HEK293 (cell line): ENCODE measurements around the gene ITPKB.

Source experiments
- HOXD13 ChIP-seq: sonication (generic); formaldehyde crosslinking; IDR thresholded peaks from 2 replicates; pipeline ENCODE4 v1.8.0; 2022; ENCODE audit warnings: missing genetic modification reagents, borderline replicate concordance
- MZF1 ChIP-seq: fragments of 450-650 bp; formaldehyde crosslinking; IDR thresholded peaks from 2 replicates; pipeline ENCODE4 v1.5.1; 2017; ENCODE audit warnings: missing biosample characterization, missing genetic modification characterization, borderline replicate concordance
- SCRT1 ChIP-seq: fragments of 450-650 bp; formaldehyde crosslinking; IDR thresholded peaks from 2 replicates; pipeline ENCODE4 v1.5.1; 2016; ENCODE audit warnings: missing biosample characterization, missing genetic modification characterization, borderline replicate concordance
- ZBTB21 ChIP-seq: fragments of 450-650 bp; formaldehyde crosslinking; IDR thresholded peaks from 2 replicates; pipeline ENCODE4 v1.5.1; 2017; ENCODE audit warnings: missing biosample characterization, missing genetic modification characterization
- ZNF114 ChIP-seq: fragments of 450-650 bp; formaldehyde crosslinking; IDR thresholded peaks from 2 replicates; pipeline ENCODE4 v1.5.0; 2017; ENCODE audit warnings: missing biosample characterization, missing genetic modification characterization
- ZNF146 ChIP-seq: fragments of 450-650 bp; formaldehyde crosslinking; IDR thresholded peaks from 2 replicates; pipeline ENCODE4 v1.5.1; 2016; ENCODE audit warnings: missing biosample characterization, missing genetic modification characterization
- ZNF157 ChIP-seq: fragments of 450-650 bp; formaldehyde crosslinking; IDR thresholded peaks from 2 replicates; pipeline ENCODE4 v1.5.1; 2016; ENCODE audit warnings: missing biosample characterization, missing genetic modification characterization
- ZNF169 ChIP-seq: fragments of 450-650 bp; formaldehyde crosslinking; IDR thresholded peaks from 2 replicates; pipeline ENCODE4 v1.5.1; 2016; ENCODE audit warnings: missing biosample characterization, missing genetic modification characterization
- ZNF174 ChIP-seq: fragments of 450-650 bp; formaldehyde crosslinking; IDR thresholded peaks from 2 replicates; pipeline ENCODE4 v1.5.0; 2017; ENCODE audit warnings: missing biosample characterization, mild to moderate bottlenecking, missing genetic modification characterization
- ZNF184 ChIP-seq: fragments of 450-650 bp; IDR thresholded peaks from 2 replicates; pipeline ENCODE4 v1.5.1; 2018; ENCODE audit warnings: missing biosample characterization, mild to moderate bottlenecking, missing genetic modification characterization
- ZNF211 ChIP-seq: fragments of 450-650 bp; formaldehyde crosslinking; IDR thresholded peaks from 2 replicates; pipeline ENCODE4 v1.5.1; 2016; ENCODE audit warnings: low read depth, missing biosample characterization, missing genetic modification characterization
- ZNF248 ChIP-seq: fragments of 450-650 bp; formaldehyde crosslinking; IDR thresholded peaks from 2 replicates; pipeline ENCODE4 v1.5.1; 2017; ENCODE audit warnings: missing biosample characterization, missing genetic modification characterization
- ZNF341 ChIP-seq: fragments of 450-650 bp; formaldehyde crosslinking; IDR thresholded peaks from 2 replicates; pipeline ENCODE4; 2016; ENCODE audit warnings: low read depth, missing biosample characterization, missing genetic modification characterization
- ZNF37A ChIP-seq: fragments of 450-650 bp; IDR thresholded peaks from 2 replicates; pipeline ENCODE4 v1.5.1; 2018; ENCODE audit warnings: missing biosample characterization, missing genetic modification characterization
- ZNF391 ChIP-seq: fragments of 450-650 bp; formaldehyde crosslinking; IDR thresholded peaks from 2 replicates; pipeline ENCODE4 v1.5.1; 2016; ENCODE audit warnings: low read depth, missing biosample characterization, missing genetic modification characterization, borderline replicate concordance
- ZNF394 ChIP-seq: fragments of 450-650 bp; formaldehyde crosslinking; IDR thresholded peaks from 2 replicates; pipeline ENCODE4 v1.5.1; 2016; ENCODE audit warnings: missing biosample characterization, missing genetic modification characterization, mild to moderate bottlenecking, moderate library complexity, borderline replicate concordance
- ZNF423 ChIP-seq: fragments of 450-650 bp; formaldehyde crosslinking; IDR thresholded peaks from 2 replicates; pipeline ENCODE4 v1.5.1; 2016; ENCODE audit warnings: missing biosample characterization, missing genetic modification characterization
- ZNF596 ChIP-seq: fragments of 450-650 bp; IDR thresholded peaks from 2 replicates; pipeline ENCODE4 v1.5.0; 2018; ENCODE audit warnings: missing biosample characterization, mild to moderate bottlenecking, missing genetic modification characterization, moderate library complexity
- ZNF624 ChIP-seq: fragments of 450-650 bp; formaldehyde crosslinking; IDR thresholded peaks from 2 replicates; pipeline ENCODE4 v1.5.1; 2017; ENCODE audit warnings: missing biosample characterization, missing genetic modification characterization
- ZNF664 ChIP-seq: fragments of 450-650 bp; formaldehyde crosslinking; IDR thresholded peaks from 2 replicates; pipeline ENCODE4 v1.5.1; 2016; ENCODE audit warnings: missing biosample characterization, missing genetic modification characterization
- ZXDB ChIP-seq: fragments of 450-650 bp; formaldehyde crosslinking; IDR thresholded peaks from 2 replicates; pipeline ENCODE4 v1.5.1; 2016; ENCODE audit warnings: missing biosample characterization, missing genetic modification characterization
- TF ChIP-seq, protein P1 (sequence below): fragments of 450-650 bp; formaldehyde crosslinking; IDR thresholded peaks from 2 replicates; pipeline ENCODE4 v1.5.0; 2017; ENCODE audit warnings: missing biosample characterization, missing genetic modification characterization, borderline replicate concordance
- TF ChIP-seq, protein P2 (sequence below): fragments of 450-650 bp; formaldehyde crosslinking; IDR thresholded peaks from 2 replicates; pipeline ENCODE4 v1.5.1; 2016; ENCODE audit warnings: missing biosample characterization, missing genetic modification characterization
- TF ChIP-seq, protein P3 (sequence below): fragments of 450-650 bp; formaldehyde crosslinking; IDR thresholded peaks from 2 replicates; pipeline ENCODE4 v1.5.1; 2016; ENCODE audit warnings: missing biosample characterization, missing genetic modification characterization
- TF ChIP-seq, protein P4 (sequence below): fragments of 450-650 bp; formaldehyde crosslinking; IDR thresholded peaks from 2 replicates; pipeline ENCODE4 v1.5.1; 2016; ENCODE audit warnings: missing biosample characterization, missing genetic modification characterization, borderline replicate concordance
- TF ChIP-seq, protein P5 (sequence below): fragments of 450-650 bp; formaldehyde crosslinking; IDR thresholded peaks from 2 replicates; pipeline ENCODE4; 2016; ENCODE audit warnings: missing biosample characterization, missing genetic modification characterization

Gene ITPKB

DNA sequence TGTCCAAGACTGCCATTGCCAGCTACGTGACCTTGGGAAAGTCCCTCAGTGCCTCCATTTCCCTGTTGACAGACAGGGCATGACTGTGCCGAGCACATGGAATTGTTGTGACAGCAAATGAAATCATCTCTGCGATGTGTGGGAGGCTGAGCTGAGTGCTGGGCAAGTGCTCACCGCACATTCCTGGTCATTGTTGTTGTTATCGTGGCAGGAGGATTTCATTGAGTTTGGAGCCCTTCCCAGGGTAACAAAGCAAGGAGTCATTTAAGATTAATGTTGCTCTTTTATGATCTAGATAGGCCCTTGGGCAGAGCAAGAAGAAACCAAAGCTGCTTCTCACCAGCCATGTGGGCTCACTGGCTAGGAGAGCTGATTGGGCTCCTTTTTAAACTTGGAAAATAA is 39.6 kb upstream of the ITPKB start (continued):
- TF ChIP-seq, protein P1, sequence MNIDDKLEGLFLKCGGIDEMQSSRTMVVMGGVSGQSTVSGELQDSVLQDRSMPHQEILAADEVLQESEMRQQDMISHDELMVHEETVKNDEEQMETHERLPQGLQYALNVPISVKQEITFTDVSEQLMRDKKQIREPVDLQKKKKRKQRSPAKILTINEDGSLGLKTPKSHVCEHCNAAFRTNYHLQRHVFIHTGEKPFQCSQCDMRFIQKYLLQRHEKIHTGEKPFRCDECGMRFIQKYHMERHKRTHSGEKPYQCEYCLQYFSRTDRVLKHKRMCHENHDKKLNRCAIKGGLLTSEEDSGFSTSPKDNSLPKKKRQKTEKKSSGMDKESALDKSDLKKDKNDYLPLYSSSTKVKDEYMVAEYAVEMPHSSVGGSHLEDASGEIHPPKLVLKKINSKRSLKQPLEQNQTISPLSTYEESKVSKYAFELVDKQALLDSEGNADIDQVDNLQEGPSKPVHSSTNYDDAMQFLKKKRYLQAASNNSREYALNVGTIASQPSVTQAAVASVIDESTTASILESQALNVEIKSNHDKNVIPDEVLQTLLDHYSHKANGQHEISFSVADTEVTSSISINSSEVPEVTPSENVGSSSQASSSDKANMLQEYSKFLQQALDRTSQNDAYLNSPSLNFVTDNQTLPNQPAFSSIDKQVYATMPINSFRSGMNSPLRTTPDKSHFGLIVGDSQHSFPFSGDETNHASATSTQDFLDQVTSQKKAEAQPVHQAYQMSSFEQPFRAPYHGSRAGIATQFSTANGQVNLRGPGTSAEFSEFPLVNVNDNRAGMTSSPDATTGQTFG (tag by site-specific recombination) = no peak
- no peak for TF ChIP-seq ZNF596 (tag by site-specific recombination)
- no peak; the same call in 1 of the 2 replicates for TF ChIP-seq ZNF341
- TF ChIP-seq ZNF157 (tag by site-specific recombination) = no peak
- no peak for TF ChIP-seq ZNF114 (tag by site-specific recombination)
- TF ChIP-seq ZXDB (tag by site-specific recombination) = peak; percentile 91
- TF ChIP-seq, protein P2, sequence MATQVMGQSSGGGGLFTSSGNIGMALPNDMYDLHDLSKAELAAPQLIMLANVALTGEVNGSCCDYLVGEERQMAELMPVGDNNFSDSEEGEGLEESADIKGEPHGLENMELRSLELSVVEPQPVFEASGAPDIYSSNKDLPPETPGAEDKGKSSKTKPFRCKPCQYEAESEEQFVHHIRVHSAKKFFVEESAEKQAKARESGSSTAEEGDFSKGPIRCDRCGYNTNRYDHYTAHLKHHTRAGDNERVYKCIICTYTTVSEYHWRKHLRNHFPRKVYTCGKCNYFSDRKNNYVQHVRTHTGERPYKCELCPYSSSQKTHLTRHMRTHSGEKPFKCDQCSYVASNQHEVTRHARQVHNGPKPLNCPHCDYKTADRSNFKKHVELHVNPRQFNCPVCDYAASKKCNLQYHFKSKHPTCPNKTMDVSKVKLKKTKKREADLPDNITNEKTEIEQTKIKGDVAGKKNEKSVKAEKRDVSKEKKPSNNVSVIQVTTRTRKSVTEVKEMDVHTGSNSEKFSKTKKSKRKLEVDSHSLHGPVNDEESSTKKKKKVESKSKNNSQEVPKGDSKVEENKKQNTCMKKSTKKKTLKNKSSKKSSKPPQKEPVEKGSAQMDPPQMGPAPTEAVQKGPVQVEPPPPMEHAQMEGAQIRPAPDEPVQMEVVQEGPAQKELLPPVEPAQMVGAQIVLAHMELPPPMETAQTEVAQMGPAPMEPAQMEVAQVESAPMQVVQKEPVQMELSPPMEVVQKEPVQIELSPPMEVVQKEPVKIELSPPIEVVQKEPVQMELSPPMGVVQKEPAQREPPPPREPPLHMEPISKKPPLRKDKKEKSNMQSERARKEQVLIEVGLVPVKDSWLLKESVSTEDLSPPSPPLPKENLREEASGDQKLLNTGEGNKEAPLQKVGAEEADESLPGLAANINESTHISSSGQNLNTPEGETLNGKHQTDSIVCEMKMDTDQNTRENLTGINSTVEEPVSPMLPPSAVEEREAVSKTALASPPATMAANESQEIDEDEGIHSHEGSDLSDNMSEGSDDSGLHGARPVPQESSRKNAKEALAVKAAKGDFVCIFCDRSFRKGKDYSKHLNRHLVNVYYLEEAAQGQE = no peak
- peak; percentile 56; the same call in 1 of the 2 replicates for TF ChIP-seq MZF1 (tag by site-specific recombination)
- TF ChIP-seq ZNF394 (tag by site-specific recombination) = no peak
- no peak for TF ChIP-seq ZNF169
- no peak for TF ChIP-seq ZNF174 (tag by site-specific recombination)
- no peak for TF ChIP-seq ZBTB21 (tag by site-specific recombination)
- TF ChIP-seq, protein P3, sequence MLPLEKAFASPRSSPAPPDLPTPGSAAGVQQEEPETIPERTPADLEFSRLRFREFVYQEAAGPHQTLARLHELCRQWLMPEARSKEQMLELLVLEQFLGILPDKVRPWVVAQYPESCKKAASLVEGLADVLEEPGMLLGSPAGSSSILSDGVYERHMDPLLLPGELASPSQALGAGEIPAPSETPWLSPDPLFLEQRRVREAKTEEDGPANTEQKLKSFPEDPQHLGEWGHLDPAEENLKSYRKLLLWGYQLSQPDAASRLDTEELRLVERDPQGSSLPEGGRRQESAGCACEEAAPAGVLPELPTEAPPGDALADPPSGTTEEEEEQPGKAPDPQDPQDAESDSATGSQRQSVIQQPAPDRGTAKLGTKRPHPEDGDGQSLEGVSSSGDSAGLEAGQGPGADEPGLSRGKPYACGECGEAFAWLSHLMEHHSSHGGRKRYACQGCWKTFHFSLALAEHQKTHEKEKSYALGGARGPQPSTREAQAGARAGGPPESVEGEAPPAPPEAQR (tag by site-specific recombination) = no peak
- TF ChIP-seq, protein P4, sequence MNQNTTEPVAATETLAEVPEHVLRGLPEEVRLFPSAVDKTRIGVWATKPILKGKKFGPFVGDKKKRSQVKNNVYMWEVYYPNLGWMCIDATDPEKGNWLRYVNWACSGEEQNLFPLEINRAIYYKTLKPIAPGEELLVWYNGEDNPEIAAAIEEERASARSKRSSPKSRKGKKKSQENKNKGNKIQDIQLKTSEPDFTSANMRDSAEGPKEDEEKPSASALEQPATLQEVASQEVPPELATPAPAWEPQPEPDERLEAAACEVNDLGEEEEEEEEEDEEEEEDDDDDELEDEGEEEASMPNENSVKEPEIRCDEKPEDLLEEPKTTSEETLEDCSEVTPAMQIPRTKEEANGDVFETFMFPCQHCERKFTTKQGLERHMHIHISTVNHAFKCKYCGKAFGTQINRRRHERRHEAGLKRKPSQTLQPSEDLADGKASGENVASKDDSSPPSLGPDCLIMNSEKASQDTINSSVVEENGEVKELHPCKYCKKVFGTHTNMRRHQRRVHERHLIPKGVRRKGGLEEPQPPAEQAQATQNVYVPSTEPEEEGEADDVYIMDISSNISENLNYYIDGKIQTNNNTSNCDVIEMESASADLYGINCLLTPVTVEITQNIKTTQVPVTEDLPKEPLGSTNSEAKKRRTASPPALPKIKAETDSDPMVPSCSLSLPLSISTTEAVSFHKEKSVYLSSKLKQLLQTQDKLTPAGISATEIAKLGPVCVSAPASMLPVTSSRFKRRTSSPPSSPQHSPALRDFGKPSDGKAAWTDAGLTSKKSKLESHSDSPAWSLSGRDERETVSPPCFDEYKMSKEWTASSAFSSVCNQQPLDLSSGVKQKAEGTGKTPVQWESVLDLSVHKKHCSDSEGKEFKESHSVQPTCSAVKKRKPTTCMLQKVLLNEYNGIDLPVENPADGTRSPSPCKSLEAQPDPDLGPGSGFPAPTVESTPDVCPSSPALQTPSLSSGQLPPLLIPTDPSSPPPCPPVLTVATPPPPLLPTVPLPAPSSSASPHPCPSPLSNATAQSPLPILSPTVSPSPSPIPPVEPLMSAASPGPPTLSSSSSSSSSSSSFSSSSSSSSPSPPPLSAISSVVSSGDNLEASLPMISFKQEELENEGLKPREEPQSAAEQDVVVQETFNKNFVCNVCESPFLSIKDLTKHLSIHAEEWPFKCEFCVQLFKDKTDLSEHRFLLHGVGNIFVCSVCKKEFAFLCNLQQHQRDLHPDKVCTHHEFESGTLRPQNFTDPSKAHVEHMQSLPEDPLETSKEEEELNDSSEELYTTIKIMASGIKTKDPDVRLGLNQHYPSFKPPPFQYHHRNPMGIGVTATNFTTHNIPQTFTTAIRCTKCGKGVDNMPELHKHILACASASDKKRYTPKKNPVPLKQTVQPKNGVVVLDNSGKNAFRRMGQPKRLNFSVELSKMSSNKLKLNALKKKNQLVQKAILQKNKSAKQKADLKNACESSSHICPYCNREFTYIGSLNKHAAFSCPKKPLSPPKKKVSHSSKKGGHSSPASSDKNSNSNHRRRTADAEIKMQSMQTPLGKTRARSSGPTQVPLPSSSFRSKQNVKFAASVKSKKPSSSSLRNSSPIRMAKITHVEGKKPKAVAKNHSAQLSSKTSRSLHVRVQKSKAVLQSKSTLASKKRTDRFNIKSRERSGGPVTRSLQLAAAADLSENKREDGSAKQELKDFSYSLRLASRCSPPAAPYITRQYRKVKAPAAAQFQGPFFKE = no peak
- peak; percentile 51; the same call in 1 of the 2 replicates for TF ChIP-seq ZNF184
- no peak for TF ChIP-seq ZNF624 (tag by site-specific recombination)
- TF ChIP-seq ZNF37A (tag by site-specific recombination) = no peak
- 0 out of 2 replicates have a peak, but pooled peaks have one; percentile 3 for TF ChIP-seq ZNF146 (tag by site-specific recombination)
- no peak for TF ChIP-seq ZNF423 (tag by site-specific recombination)
- TF ChIP-seq ZNF248 (tag by site-specific recombination) = no peak
- no peak for TF ChIP-seq ZNF211 (tag by site-specific recombination)
- TF ChIP-seq ZNF391 = no peak
- TF ChIP-seq SCRT1 (tag by site-specific recombination) = no peak
- peak; percentile 58; the same call in 1 of the 2 replicates for TF ChIP-seq HOXD13 (CRISPR knock-in tag)
- TF ChIP-seq, protein P5, sequence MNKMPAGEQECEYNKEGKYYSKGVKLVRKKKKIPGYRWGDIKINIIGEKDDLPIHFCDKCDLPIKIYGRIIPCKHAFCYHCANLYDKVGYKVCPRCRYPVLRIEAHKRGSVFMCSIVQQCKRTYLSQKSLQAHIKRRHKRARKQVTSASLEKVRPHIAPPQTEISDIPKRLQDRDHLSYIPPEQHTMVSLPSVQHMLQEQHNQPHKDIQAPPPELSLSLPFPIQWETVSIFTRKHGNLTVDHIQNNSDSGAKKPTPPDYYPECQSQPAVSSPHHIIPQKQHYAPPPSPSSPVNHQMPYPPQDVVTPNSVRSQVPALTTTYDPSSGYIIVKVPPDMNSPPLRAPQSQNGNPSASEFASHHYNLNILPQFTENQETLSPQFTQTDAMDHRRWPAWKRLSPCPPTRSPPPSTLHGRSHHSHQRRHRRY (tag by site-specific recombination) = no peak
- no peak for TF ChIP-seq ZNF664 (tag by site-specific recombination)
